ENCODE results near the gene MYO9A. TPM values are rescaled to one million over a fixed set of nuclear protein-coding genes. Genes with fewer than 3 reads are reported as not detected.

The MYO9A gene
- total RNA-seq, 1 experiment from 2014 or later: 23.0 TPM

- Histone ChIP-seq H3K9ac (ENCODE audit: low read length) (no peak overlapping the region), H3K27ac (ENCODE audit: low read depth, low read length) (no peak overlapping the region), H3K4me2 (ENCODE audit: low read length) (no peak overlapping the region), H2AFZ (ENCODE audit: low read depth, low read length, poor library complexity, severe bottlenecking) (no peak overlapping the region), H3K36me3 (ENCODE audit: control insufficient read depth in 1 of 2, insufficient read depth in 2 of 2, low read length in 2 of 2) (peaks cover 0 to 8% of the 10 kb centered on the region in 2 experiments; a peak in 1 of 4 replicates), H3K27me3 (ENCODE audit: insufficient read depth, low read length) (no peaks in the 10 kb centered on the region), H4K20me1 (ENCODE audit: insufficient read depth) (no peaks in the 10 kb centered on the region), H3K9me3 (ENCODE audit: control insufficient read depth in 1 of 2, insufficient read depth in 1 of 2, low read depth in 1 of 2, low read length in 2 of 2) (no peaks in the 10 kb centered on the region), H3K4me3 (replicated peaks in 1 of 2; ENCODE audit: low read depth in 1 of 2, low read length in 2 of 2) (no peak overlapping the region), H3K4me1 (ENCODE audit: control insufficient read depth in 1 of 2, insufficient read depth in 2 of 2, low read length in 2 of 2) (no peaks in the 10 kb centered on the region), H3K79me2 (ENCODE audit: insufficient read depth, low read length) (no peaks in the 10 kb centered on the region), H3K9me2 (ENCODE audit: insufficient read depth) (no peaks in the 10 kb centered on the region)
- no peak for DNase-seq (ENCODE audit: low read depth, low spot score)
- intact Hi-C loops (cut with micrococcal nuclease): no loop called here
- CTCF ChIA-PET: no interaction called here
- RAD21 ChIA-PET (ENCODE audit: low non-redundant PET in 1 of 2, low total read pairs in 2 of 2, uncharacterized antibody in 2 of 2, unreplicated experiment in 2 of 2): no interaction called here
- no TSS peak for BruUV-seq (replicated peaks)
- no peak for ATAC-seq
- TF ChIP-seq EGR1 (IDR thresholded peaks at IDR 0.05; ENCODE audit: low read depth) (no peak), YY1 (IDR thresholded peaks at IDR 0.05; ENCODE audit: extremely low read depth, insufficient replicate concordance, low read depth, low read length) (no peak), ZNF274 (IDR thresholded peaks at IDR 0.05; ENCODE audit: low read depth, low read length) (no peak), ZBTB33 (IDR thresholded peaks at IDR 0.05; ENCODE audit: extremely low read depth, insufficient replicate concordance, low read length) (no peak), RAD21 (IDR thresholded peaks at IDR 0.05; ENCODE audit: low read depth) (no peak), POLR2A (IDR thresholded peaks at IDR 0.05; ENCODE audit: borderline replicate concordance, extremely low read depth, insufficient read depth, insufficient read length) (no peak), SP1 (IDR thresholded peaks at IDR 0.05; ENCODE audit: low read depth) (no peak), CEBPB (IDR thresholded peaks at IDR 0.05; ENCODE audit: low read depth) (no peak), CTCF (IDR thresholded peaks at IDR 0.05 in 2 of 3, conservative IDR thresholded peaks at IDR 0.05 in 1 of 3; ENCODE audit: borderline replicate concordance in 1 of 3, insufficient read depth in 1 of 3, low read depth in 2 of 3, low read length in 2 of 3) (no peak)
- POLR2A ChIA-PET: no interaction called here
These were observed 294.1 kb downstream of the MYO9A start for GRCh38 chr15:71823801-71824200.
